HepG2 (cell line): ENCODE results near the gene KCTD8. TPM values are rescaled to one million over a fixed set of nuclear protein-coding genes. Genes with fewer than 3 reads are reported as not detected.

Source experiments
- ATAC-seq: fragments of 200-7000 bp; cut with Tn5 transposase; 3 replicates; pipeline ENCODE4 v1.9.1; 2020; ENCODE audit warnings: mild to moderate bottlenecking, moderate library complexity
- BruUV-seq: library from RNA; stranded (reverse); fragments of 400-500 nt; replicated peaks from 2 replicates; lab custom pipeline; 2021; lab: Mats Ljungman, UMichigan
- CTCF ChIA-PET: fragments of 300-600 bp; formaldehyde crosslinking; extraction: SDS; loops from one replicate; lab custom pipeline; 2021; ENCODE audit warnings: low total read pairs, inconsistent platforms, low intra/inter-chr PET ratio; lab: Yijun Ruan, JAX
- POLR2A ChIA-PET: fragments of 350-600 bp; sonication (Branson Sonifier 250); formaldehyde crosslinking; loops from one replicate; lab custom pipeline; 2020; ENCODE audit warnings: antibody characterized with exemption, inconsistent platforms; lab: Yijun Ruan, JAX
- DNase-seq: peaks from one replicate; pipeline ENCODE4 v3.0.0-alpha.2; 2015; ENCODE audit warnings: low spot score
- FAIRE-seq: peaks from 3 replicates; lab custom pipeline; 2011; peaks lifted over from hg19 to GRCh38; lab: Jason Lieb, UNC
- H2AFZ ChIP-seq: one replicate; pipeline ENCODE4 v1.6.1; 2011; ENCODE audit warnings: low read length, inconsistent platforms
- H3K27ac ChIP-seq: fragments of 300-600 bp; 3 replicates; pipeline ENCODE4 v1.8.0; 2011; ENCODE audit warnings: mixed run types, mild to moderate bottlenecking, mixed read lengths, low read length, inconsistent platforms; ENCODE audit not compliant: insufficient read depth; ENCODE audit errors: extremely low read length
- H3K27me3 ChIP-seq, 2 experiments: fragments of 200-600 bp in 1 of 2; 2 replicates in 1 of 2; 3 replicates in 1 of 2; pipeline versions ENCODE4 v1.6.0 to v1.8.0; 2011; ENCODE audit warnings: low read length in 2 of 2, mild to moderate bottlenecking in 2 of 2, moderate library complexity in 2 of 2, inconsistent platforms in 1 of 2; ENCODE audit not compliant: insufficient read depth in 2 of 2, control insufficient read depth in 1 of 2
- H3K36me3 ChIP-seq, 2 experiments: fragments of 200-600 bp in 1 of 2; replicated peaks in 1 of 2; 2 replicates in 1 of 2; 3 replicates in 1 of 2; pipeline versions ENCODE4 v1.5.1 to v1.8.0; 2011; ENCODE audit warnings: low read length in 2 of 2, inconsistent platforms in 1 of 2; ENCODE audit not compliant: insufficient read depth in 2 of 2, control insufficient read depth in 1 of 2
- H3K4me1 ChIP-seq: 2 replicates; pipeline ENCODE4 v1.5.1; 2012; ENCODE audit warnings: low read length, inconsistent platforms; ENCODE audit not compliant: insufficient read depth
- H3K4me2 ChIP-seq: 2 replicates; pipeline ENCODE4 v1.6.0; 2011; ENCODE audit warnings: low read depth, low read length, inconsistent platforms
- H3K4me3 ChIP-seq, 3 experiments: fragments of 200-600 bp in 1 of 3; sonication (generic), shearing (Covaris generic) in 1 of 3; replicated peaks in 1 of 3; 2 replicates each; pipeline ENCODE4 v1.5.1; 2011 to 2016; ENCODE audit warnings: low read length in 3 of 3, inconsistent platforms in 2 of 3, low read depth in 2 of 3, mild to moderate bottlenecking in 2 of 3, control low read depth in 1 of 3, mixed read lengths in 1 of 3; ENCODE audit not compliant: insufficient read depth in 1 of 3
- H3K79me2 ChIP-seq: one replicate; pipeline ENCODE4 v1.6.1; 2011; ENCODE audit warnings: low read length, inconsistent platforms; ENCODE audit not compliant: insufficient read depth
- H3K9ac ChIP-seq: 2 replicates; pipeline ENCODE4 v1.6.0; 2011; ENCODE audit warnings: mild to moderate bottlenecking, low read depth, low read length, inconsistent platforms; ENCODE audit not compliant: insufficient read depth
- H3K9me3 ChIP-seq: 2 replicates; pipeline ENCODE4 v1.5.1; 2012; ENCODE audit warnings: mild to moderate bottlenecking, low read length
- H4K20me1 ChIP-seq: 2 replicates; pipeline ENCODE4 v1.6.0; 2011; ENCODE audit warnings: inconsistent platforms, mild to moderate bottlenecking, low read length, moderate library complexity; ENCODE audit not compliant: insufficient read depth
- DR1 ChIP-seq: sonication (generic); formaldehyde crosslinking; IDR thresholded peaks from 2 replicates; pipeline ENCODE4 v1.8.0; 2021; ENCODE audit warnings: mild to moderate bottlenecking, missing genetic modification reagents, inconsistent platforms
- ELK4 ChIP-seq: sonication (generic); formaldehyde crosslinking; IDR thresholded peaks from 2 replicates; pipeline ENCODE4 v1.9.0; 2021; ENCODE audit warnings: missing genetic modification reagents, borderline replicate concordance
- GABPA ChIP-seq, 2 experiments: IDR thresholded peaks; 2 replicates each; pipeline ENCODE4 v1.6.1; 2011 to 2016; ENCODE audit warnings: low read depth in 2 of 2, low read length in 1 of 2, missing biosample characterization in 1 of 2, missing genetic modification characterization in 1 of 2
- HMG20B ChIP-seq: conservative IDR thresholded peaks from 2 replicates; pipeline ENCODE4 v1.6.1; 2016; ENCODE audit warnings: missing genetic modification reagents, missing compliant biosample characterization
- MIXL1 ChIP-seq: IDR thresholded peaks from 2 replicates; pipeline ENCODE4 v1.6.1; 2016
- MTA3 ChIP-seq: sonication (generic); formaldehyde crosslinking; IDR thresholded peaks from 2 replicates; pipeline ENCODE4 v1.4.0; 2020; ENCODE audit warnings: missing genetic modification reagents
- REL ChIP-seq: sonication (generic); formaldehyde crosslinking; conservative IDR thresholded peaks from 2 replicates; pipeline ENCODE4 v1.8.0; 2022; ENCODE audit warnings: mild to moderate bottlenecking, missing genetic modification reagents, moderate library complexity
- USF2 ChIP-seq, 2 experiments: sonication (generic) in 1 of 2; formaldehyde crosslinking in 1 of 2; IDR thresholded peaks; 2 replicates each; pipeline versions ENCODE4 v1.5.1 to v1.6.1; 2011 to 2020; ENCODE audit warnings: borderline replicate concordance in 1 of 2, low read depth in 1 of 2, low read length in 1 of 2, mild to moderate bottlenecking in 1 of 2, missing genetic modification reagents in 1 of 2, moderate library complexity in 1 of 2
- ZNF839 ChIP-seq: sonication (generic); formaldehyde crosslinking; IDR thresholded peaks from 2 replicates; pipeline ENCODE4 v1.4.0; 2020; ENCODE audit warnings: missing genetic modification reagents, mild to moderate bottlenecking, borderline replicate concordance
- ZSCAN5A ChIP-seq: sonication (generic); formaldehyde crosslinking; IDR thresholded peaks from 2 replicates; pipeline ENCODE4 v1.8.0; 2022; ENCODE audit warnings: mild to moderate bottlenecking, missing genetic modification reagents, borderline replicate concordance
- whole genome bisulfite sequencing: methylation state at CpG from one replicate; pipeline ENCODE4 v1.1.6; 2017; ENCODE audit warnings: low lambda C conversion rate; 5-methylcytosine and 5-hydroxymethylcytosine counted together
- in situ Hi-C: cut with HindIII; loops from 2 replicates; pipeline ENCODE4 v1.10.0; 2017; ENCODE audit warnings: low pct_unique_long_range_greater_than_20kb; ENCODE audit not compliant: extremely low pct_ligation_motif_present
- intact Hi-C: fragments of 100-400 bp; cut with micrococcal nuclease; formaldehyde crosslinking; loops from one replicate; pipeline ENCODE4 v1.10.0; 2022; ENCODE audit not compliant: unreplicated experiment
- polyA plus RNA-seq, 8 experiments: library from polyadenylated mRNA; depleted of rRNA in 3 of 8; stranded (reverse) in 7 of 8; unstranded in 1 of 8; fragments of >200 nt; fragmentation: Illumina TruSeq in 4 of 8; extraction: Trizol in 4 of 8; gene quantifications; 2 replicates each; pipeline versions ENCODE4 v1.2.1 to v1.2.3, GENCODE V29; 2011 to 2016; ENCODE audit warnings: low read depth in 4 of 8, missing spikeins in 1 of 8, mixed read lengths in 1 of 8; ENCODE audit not compliant: insufficient read depth in 1 of 8
- total RNA-seq, 5 experiments: library from RNA; depleted of rRNA; stranded (reverse); fragments of >200 nt; fragmentation: Illumina TruSeq; extraction: Trizol; gene quantifications; 2 replicates each; pipeline ENCODE4 v1.2.3, GENCODE V29; 2016; ENCODE audit warnings: low read depth in 1 of 5
- TF ChIP-seq, protein P1 (sequence below): sonication (generic); formaldehyde crosslinking; IDR thresholded peaks from 2 replicates; pipeline ENCODE4 v1.5.1; 2020; ENCODE audit warnings: missing genetic modification reagents, mild to moderate bottlenecking, borderline replicate concordance

The KCTD8 gene
- total and polyA plus RNA-seq, 2 of the 13 experiments (the other 11 are each of a cell fraction or from before 2014, with no cell fraction given) = not detected

- in situ Hi-C loops = no loop called here
- WGBS = 1% methylated on average over 3 of the region's 3 CpGs
- no peak for ATAC-seq
These were observed 94.4 kb downstream of the KCTD8 start for GRCh38 chr4:44354172-44354571.

More at GRCh38 chr4:44354172-44354571, 94.4 kb downstream of the KCTD8 start:
- TF ChIP-seq, protein P1, sequence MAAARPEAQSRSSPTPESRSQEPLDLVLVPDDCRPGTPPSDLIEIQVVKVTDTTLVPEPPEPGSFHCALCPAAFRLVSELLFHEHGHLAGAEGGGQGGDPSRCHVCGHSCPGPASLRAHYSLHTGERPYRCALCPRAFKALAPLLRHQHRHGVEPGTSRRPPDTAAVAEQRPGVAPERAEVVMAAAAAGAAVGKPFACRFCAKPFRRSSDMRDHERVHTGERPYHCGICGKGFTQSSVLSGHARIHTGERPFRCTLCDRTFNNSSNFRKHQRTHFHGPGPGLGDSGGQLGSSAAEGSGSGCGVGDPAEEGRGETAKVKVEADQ (CRISPR knock-in tag) = no peak
- TF ChIP-seq HMG20B (CRISPR knock-in tag) (no peak), ZNF839 (CRISPR knock-in tag) (no peak), USF2 (IDR thresholded peaks at IDR 0.05; ENCODE audit: low read depth, low read length) (no peak), USF2 (CRISPR knock-in tag; IDR thresholded peaks at IDR 0.05; ENCODE audit: borderline replicate concordance) (no peak), GABPA (IDR thresholded peaks at IDR 0.05; ENCODE audit: low read depth, low read length) (no peak), GABPA (CRISPR knock-in tag; IDR thresholded peaks at IDR 0.05; ENCODE audit: low read depth) (no peak), REL (CRISPR knock-in tag) (no peak), MIXL1 (no peak), ELK4 (CRISPR knock-in tag) (no peak), DR1 (CRISPR knock-in tag) (no peak), MTA3 (CRISPR knock-in tag) (no peak), ZSCAN5A (CRISPR knock-in tag) (no peak)
- CTCF ChIA-PET = no interaction called here
- no peak overlapping the region for H3K4me2 ChIP-seq
- no peaks in the 10 kb centered on the region for H3K27me3 ChIP-seq
- H3K27ac ChIP-seq = no peak overlapping the region
- no TSS peak for BruUV-seq
- H2AFZ ChIP-seq = no peak overlapping the region
- intact Hi-C loops = no loop called here
- POLR2A ChIA-PET = no interaction called here
- no peaks in the 10 kb centered on the region for H4K20me1 ChIP-seq
- H3K9ac ChIP-seq = no peak overlapping the region
- no peak for DNase-seq
- no peaks in the 10 kb centered on the region for H3K4me1 ChIP-seq
- no peaks in the 10 kb centered on the region for H3K79me2 ChIP-seq
- no peaks in the 10 kb centered on the region for H3K36me3 ChIP-seq
- FAIRE-seq = no peak
- no peak overlapping the region for H3K4me3 ChIP-seq
- no peaks in the 10 kb centered on the region for H3K9me3 ChIP-seq
